Right atrium auricular region (tissue), 2 donors: ENCODE results near the gene DPH6. TPM values are rescaled to one million over a fixed set of nuclear protein-coding genes. Genes with fewer than 3 reads are reported as not detected.

Experiments used
- DNase-seq: peaks from one replicate; pipeline ENCODE4 v3.0.0-alpha.2; 2019; ENCODE audit warnings: low spot score
- H3K27ac ChIP-seq, 2 donors: fragments of 200-600 bp; sonication (generic); 1 replicate in 1 of 2; 2 replicates in 1 of 2; pipeline ENCODE4 v1.5.1; 2016 to 2019
- H3K27me3 ChIP-seq, 2 donors: fragments of 200-600 bp; sonication (generic); one replicate each; pipeline versions ENCODE4 v1.5.1 to v1.6.0; 2017 to 2019
- H3K36me3 ChIP-seq: fragments of 200-600 bp; sonication (generic); one replicate; pipeline ENCODE4 v1.5.1; 2016
- H3K4me1 ChIP-seq, 2 donors: fragments of 200-600 bp; sonication (generic); one replicate each; pipeline versions ENCODE4 v1.5.1 to v1.6.0; 2017 to 2019
- H3K4me3 ChIP-seq, 2 donors: fragments of 200-600 bp; sonication (generic); 1 replicate in 1 of 2; 2 replicates in 1 of 2; pipeline ENCODE4 v1.5.1; 2017 to 2019; ENCODE audit warnings: mild to moderate bottlenecking in 1 of 2, moderate library complexity in 1 of 2
- H3K9me3 ChIP-seq, 2 donors: fragments of 200-600 bp; sonication (generic); one replicate each; pipeline ENCODE4 v1.5.1; 2019
- CTCF ChIP-seq, 2 donors: fragments of 200-600 bp; sonication (generic); IDR thresholded peaks; one replicate each; pipeline ENCODE4 v1.5.1; 2019; ENCODE audit warnings: antibody characterized with exemption in 2 of 2
- total RNA-seq, 2 donors: library from RNA; depleted of rRNA; stranded (reverse); fragments of >200 nt; gene quantifications; one replicate each; pipeline ENCODE4 v1.1.0, GENCODE V29; 2016

Gene DPH6
- total RNA-seq, 2 donors from 2014 or later: 9.2 to 10.7 TPM

DNA sequence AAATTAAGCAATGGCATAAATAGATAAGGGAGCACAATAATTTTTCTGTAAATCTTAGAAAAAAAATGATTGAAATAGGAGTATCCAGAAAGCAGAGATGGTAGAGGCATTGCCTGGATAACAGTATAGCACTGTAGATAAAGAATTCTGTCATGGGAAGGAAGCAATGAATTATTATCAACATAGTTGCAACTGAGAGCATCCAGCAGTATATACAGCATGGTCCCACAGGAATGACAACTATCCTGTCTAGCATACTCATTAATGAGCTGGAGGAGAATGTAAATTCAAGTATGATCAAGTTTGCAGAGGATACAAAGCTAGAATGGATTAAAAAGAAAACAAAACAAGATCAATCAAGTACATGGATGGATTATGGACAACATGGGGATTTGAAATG lies 90.8 kb downstream of the DPH6 start:
- Histone ChIP-seq H3K4me1 (no peaks in the 10 kb centered on the region), H3K27ac (no peak overlapping the region), H3K27me3 (no peaks in the 10 kb centered on the region), H3K9me3 (no peaks in the 10 kb centered on the region), H3K4me3 (no peak overlapping the region), H3K36me3 (no peaks in the 10 kb centered on the region)
- TF ChIP-seq CTCF (IDR thresholded peaks at IDR 0.05): no peak
- DNase-seq: no peak

- Histone ChIP-seq H3K4me1 (no peaks in the 10 kb centered on the region), H3K9me3 (no peaks in the 10 kb centered on the region), H3K27ac (no peak overlapping the region), H3K27me3 (no peaks in the 10 kb centered on the region), H3K4me3 (no peak overlapping the region), H3K36me3 (no peaks in the 10 kb centered on the region)
- no peak for TF ChIP-seq CTCF (IDR thresholded peaks at IDR 0.05)
- no peak for DNase-seq
Measured at GRCh38 chr15:35450492-35450891, 95.5 kb downstream of the DPH6 start.

- DNase-seq: no peak
- Histone ChIP-seq H3K27me3 (no peaks in the 10 kb centered on the region), H3K27ac (no peak overlapping the region), H3K9me3 (no peaks in the 10 kb centered on the region), H3K4me1 (no peaks in the 10 kb centered on the region), H3K4me3 (no peak overlapping the region), H3K36me3 (no peaks in the 10 kb centered on the region)
- no peak for TF ChIP-seq CTCF (IDR thresholded peaks at IDR 0.05)
Measured at GRCh38 chr15:35448294-35448693, 97.7 kb downstream of the DPH6 start.

- no peaks in the 10 kb centered on the region for H3K36me3 ChIP-seq
- no peak overlapping the region for H3K27ac ChIP-seq
- H3K9me3 ChIP-seq: no peaks in the 10 kb centered on the region
- H3K4me3 ChIP-seq: no peak overlapping the region
- no peaks in the 10 kb centered on the region for H3K27me3 ChIP-seq
- no peak for TF ChIP-seq CTCF (IDR thresholded peaks at IDR 0.05)
- DNase-seq: no peak
- H3K4me1 ChIP-seq: no peaks in the 10 kb centered on the region
Measured at GRCh38 chr15:35445891-35446290, 100.1 kb downstream of the DPH6 start.

DNA sequence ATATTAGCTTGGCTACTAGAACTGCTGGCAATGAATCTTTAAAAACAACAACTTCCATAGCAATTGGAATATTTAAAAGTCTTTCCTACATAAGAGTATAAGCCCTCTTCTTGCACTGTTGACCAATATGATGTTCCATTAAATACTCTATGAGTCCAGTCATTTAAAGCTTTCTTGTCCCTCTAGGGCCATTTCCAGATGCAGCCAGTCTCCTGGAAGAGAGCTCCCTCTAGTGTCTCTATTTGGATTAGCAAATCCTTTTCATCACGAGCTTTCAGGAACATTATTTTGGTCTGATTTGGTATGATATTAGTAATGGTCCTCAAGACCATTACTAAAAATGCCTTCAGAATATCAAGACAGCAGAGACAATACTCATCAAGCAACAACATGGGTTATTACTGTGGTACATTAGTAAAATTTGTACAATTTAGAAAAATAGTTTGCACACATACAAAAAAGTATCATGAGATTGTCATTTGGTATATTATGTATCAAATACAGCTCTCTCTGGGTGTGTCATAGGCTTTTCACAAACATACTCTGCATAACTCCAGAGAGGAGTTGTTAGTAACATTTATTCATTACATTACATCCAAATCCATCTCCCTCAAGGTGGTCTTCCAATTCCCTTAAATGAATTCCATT lies 101.3 kb downstream of the DPH6 start:
- Histone ChIP-seq H3K4me3 (no peak overlapping the region), H3K27ac (no peak overlapping the region), H3K4me1 (no peaks in the 10 kb centered on the region), H3K9me3 (no peaks in the 10 kb centered on the region), H3K36me3 (no peaks in the 10 kb centered on the region), H3K27me3 (no peaks in the 10 kb centered on the region)
- peak; percentile 53 to 80 for TF ChIP-seq CTCF (IDR thresholded peaks at IDR 0.05)
- no peak for DNase-seq

DNA sequence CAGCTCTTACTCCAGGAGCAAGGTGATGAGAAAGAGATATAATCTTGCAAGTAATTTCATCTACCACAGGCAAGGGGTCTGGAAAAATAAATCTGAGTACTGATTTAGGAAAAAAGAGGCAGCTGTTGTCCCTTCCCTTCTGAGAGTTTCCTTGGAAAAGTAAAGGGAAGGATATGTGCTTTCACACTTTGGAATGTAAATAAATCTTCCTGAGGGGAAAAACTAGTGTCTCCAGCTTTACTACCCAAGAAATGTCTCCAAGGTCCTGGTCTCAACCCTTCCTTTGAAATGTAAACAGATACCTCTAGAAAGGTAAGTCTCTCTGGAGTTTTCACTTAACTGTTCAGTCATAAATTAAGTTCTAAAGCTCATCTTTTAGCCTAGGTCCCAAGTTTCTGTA lies 102.6 kb downstream of the DPH6 start:
- TF ChIP-seq CTCF (IDR thresholded peaks at IDR 0.05): no peak
- H3K4me3 ChIP-seq: no peak overlapping the region
- no peaks in the 10 kb centered on the region for H3K9me3 ChIP-seq
- no peaks in the 10 kb centered on the region for H3K36me3 ChIP-seq
- H3K27me3 ChIP-seq: no peaks in the 10 kb centered on the region
- H3K27ac ChIP-seq: no peak overlapping the region
- no peaks in the 10 kb centered on the region for H3K4me1 ChIP-seq
- no peak for DNase-seq
